H7 (cell line): ENCODE results near the gene ZNF532. TPM values are rescaled to one million over a fixed set of nuclear protein-coding genes. Genes with fewer than 3 reads are reported as not detected.

Source experiments
- DNase-seq: peaks from one replicate; pipeline ENCODE4 v3.0.0; 2012
- H3K27me3 ChIP-seq: 2 replicates; pipeline ENCODE4 v1.6.0; 2011; ENCODE audit warnings: mild to moderate bottlenecking, low read length; ENCODE audit not compliant: control insufficient read depth, insufficient read depth
- H3K36me3 ChIP-seq: replicated peaks from 2 replicates; pipeline ENCODE4 v1.5.1; 2011; ENCODE audit warnings: low read length; ENCODE audit not compliant: control insufficient read depth, insufficient read depth
- H3K4me3 ChIP-seq: 2 replicates; pipeline ENCODE4 v1.5.1; 2011; ENCODE audit warnings: low read depth, mild to moderate bottlenecking, control low read depth, low read length, moderate library complexity; ENCODE audit not compliant: insufficient read depth
- total RNA-seq: library from RNA; depleted of rRNA; stranded (reverse); fragments of >200 nt; shearing (Covaris generic); gene quantifications from 2 replicates; pipeline ENCODE4 v1.2.3, GENCODE V29; 2014

The ZNF532 gene
- total RNA-seq, 1 experiment from 2014 or later = 71.6 TPM

- Histone ChIP-seq H3K36me3 (peaks cover 24% of the 10 kb centered on the region), H3K27me3 (no peaks in the 10 kb centered on the region), H3K4me3 (no peak overlapping the region)
- DNase-seq = no peak
These were observed 106.5 kb downstream of the ZNF532 start for GRCh38 chr18:58970943-58971790.

GRCh38 chr18:58975296-58975695 is 110.6 kb downstream of the ZNF532 start:
- no peak for DNase-seq
- H3K27me3 ChIP-seq = no peaks in the 10 kb centered on the region
- no peak overlapping the region for H3K4me3 ChIP-seq
- peaks cover 26% of the 10 kb centered on the region for H3K36me3 ChIP-seq

GRCh38 chr18:58975781-58976180 is 111.1 kb downstream of the ZNF532 start:
- H3K36me3 ChIP-seq = peaks cover 25% of the 10 kb centered on the region
- H3K4me3 ChIP-seq = no peak overlapping the region
- no peaks in the 10 kb centered on the region for H3K27me3 ChIP-seq
- no peak for DNase-seq

- DNase-seq = no peak
- Histone ChIP-seq H3K36me3 (peaks cover 30% of the 10 kb centered on the region), H3K27me3 (no peaks in the 10 kb centered on the region), H3K4me3 (no peak overlapping the region)
These were observed 112.5 kb downstream of the ZNF532 start for GRCh38 chr18:58977223-58977622.

- no peak for DNase-seq
- H3K4me3 ChIP-seq = no peak overlapping the region
- H3K36me3 ChIP-seq = peaks cover 31% of the 10 kb centered on the region
- H3K27me3 ChIP-seq = no peaks in the 10 kb centered on the region
These were observed 113.1 kb downstream of the ZNF532 start for GRCh38 chr18:58977801-58978200.

- no peak for DNase-seq
- peaks cover 39% of the 10 kb centered on the region for H3K36me3 ChIP-seq
- no peak overlapping the region for H3K4me3 ChIP-seq
- H3K27me3 ChIP-seq = no peaks in the 10 kb centered on the region
These were observed 114.2 kb downstream of the ZNF532 start for GRCh38 chr18:58978916-58979315.

- no peaks in the 10 kb centered on the region for H3K27me3 ChIP-seq
- peaks cover 36% of the 10 kb centered on the region for H3K36me3 ChIP-seq
- no peak overlapping the region for H3K4me3 ChIP-seq
- no peak for DNase-seq
These were observed 114.9 kb downstream of the ZNF532 start for GRCh38 chr18:58979615-58980014.

- H3K27me3 ChIP-seq = no peaks in the 10 kb centered on the region
- no peak overlapping the region for H3K4me3 ChIP-seq
- DNase-seq = no peak
- H3K36me3 ChIP-seq = peaks cover 33% of the 10 kb centered on the region
These were observed 116.3 kb downstream of the ZNF532 start for GRCh38 chr18:58980991-58981390.

- DNase-seq = no peak
- Histone ChIP-seq H3K4me3 (no peak overlapping the region), H3K36me3 (peaks cover 30% of the 10 kb centered on the region), H3K27me3 (no peaks in the 10 kb centered on the region)
These were observed 118.8 kb downstream of the ZNF532 start for GRCh38 chr18:58983260-58984155.

GRCh38 chr18:58988600-58988999 is 123.9 kb downstream of the ZNF532 start:
- no peak for DNase-seq
- no peak overlapping the region for H3K4me3 ChIP-seq
- no peaks in the 10 kb centered on the region for H3K27me3 ChIP-seq
- H3K36me3 ChIP-seq = peaks cover 2% of the 10 kb centered on the region

- DNase-seq = no peak
- no peaks in the 10 kb centered on the region for H3K36me3 ChIP-seq
- no peaks in the 10 kb centered on the region for H3K27me3 ChIP-seq
- H3K4me3 ChIP-seq = no peak overlapping the region
These were observed 124.6 kb downstream of the ZNF532 start for GRCh38 chr18:58989184-58989759.

- Histone ChIP-seq H3K4me3 (no peak overlapping the region), H3K27me3 (no peaks in the 10 kb centered on the region), H3K36me3 (no peaks in the 10 kb centered on the region)
- no peak for DNase-seq
These were observed 126.0 kb downstream of the ZNF532 start for GRCh38 chr18:58990720-58991119.

- Histone ChIP-seq H3K27me3 (no peaks in the 10 kb centered on the region), H3K4me3 (no peak overlapping the region), H3K36me3 (no peaks in the 10 kb centered on the region)
- no peak for DNase-seq
These were observed 126.6 kb downstream of the ZNF532 start for GRCh38 chr18:58991167-58991798.
